Mammary microvascular endothelial cell (primary cell): ENCODE measurements around the gene IDH3G. TPM values are rescaled to one million over a fixed set of nuclear protein-coding genes. Genes with fewer than 3 reads are reported as not detected.

ENCODE experiments used
- total RNA-seq: library from RNA; depleted of rRNA; stranded (reverse); fragments of >200 nt; gene quantifications from 2 replicates; pipeline ENCODE4 v1.2.3, GENCODE V29; 2015

The IDH3G gene
- 50.8 and 71.7 TPM in 2 replicates for total RNA-seq

DNA sequence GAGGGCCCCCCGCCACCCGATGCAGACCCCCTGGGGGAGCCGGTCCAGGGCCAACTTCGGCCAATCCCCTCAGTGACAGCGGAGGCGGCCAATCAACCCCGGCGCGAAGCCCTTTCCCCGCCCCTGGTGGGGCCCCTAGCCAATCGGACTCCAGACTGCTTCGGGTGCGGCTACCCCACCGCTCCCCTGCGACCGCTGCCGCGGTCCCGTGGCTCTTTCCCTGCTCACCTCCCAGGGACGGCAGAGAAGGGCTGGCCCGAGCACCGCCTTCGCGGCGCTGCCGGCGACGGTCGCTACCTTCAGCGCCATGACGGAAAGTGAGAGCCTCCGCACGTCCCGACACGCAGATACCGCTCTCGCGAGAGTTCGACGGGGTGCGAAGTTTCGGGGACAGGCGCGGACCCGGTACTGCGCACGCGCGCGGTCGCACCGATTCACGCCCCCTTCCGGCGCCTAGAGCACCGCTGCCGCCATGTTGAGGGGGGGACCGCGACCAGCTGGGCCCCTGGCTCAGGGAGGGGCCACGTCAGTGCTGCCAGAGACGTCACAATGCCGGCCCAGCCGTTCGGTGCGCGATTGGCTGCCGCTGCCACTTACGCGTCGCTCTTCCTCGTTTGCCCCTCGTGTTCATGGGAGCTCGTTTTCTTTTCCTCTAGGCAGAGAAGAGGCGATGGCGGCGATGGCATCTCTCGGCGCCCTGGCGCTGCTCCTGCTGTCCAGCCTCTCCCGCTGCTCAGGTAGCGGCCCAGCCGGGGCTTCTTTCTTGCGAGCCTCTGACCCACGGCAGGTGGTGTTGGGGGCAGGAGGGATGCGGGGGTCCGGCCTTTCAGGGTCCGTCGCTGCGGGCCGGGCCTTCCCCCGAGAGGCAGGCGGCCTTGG lies at the start of gene IDH3G, which contains the start of gene SSR4:
TSS of gene IDH3G (minus strand) at position 358 of the 879 bp plus-strand sequence. CDS start at position 309, 49 bp downstream.
TSS of gene SSR4 (plus strand) at position 651 of the 879 bp plus-strand sequence. CDS start at position 671, 20 bp downstream.

DNA sequence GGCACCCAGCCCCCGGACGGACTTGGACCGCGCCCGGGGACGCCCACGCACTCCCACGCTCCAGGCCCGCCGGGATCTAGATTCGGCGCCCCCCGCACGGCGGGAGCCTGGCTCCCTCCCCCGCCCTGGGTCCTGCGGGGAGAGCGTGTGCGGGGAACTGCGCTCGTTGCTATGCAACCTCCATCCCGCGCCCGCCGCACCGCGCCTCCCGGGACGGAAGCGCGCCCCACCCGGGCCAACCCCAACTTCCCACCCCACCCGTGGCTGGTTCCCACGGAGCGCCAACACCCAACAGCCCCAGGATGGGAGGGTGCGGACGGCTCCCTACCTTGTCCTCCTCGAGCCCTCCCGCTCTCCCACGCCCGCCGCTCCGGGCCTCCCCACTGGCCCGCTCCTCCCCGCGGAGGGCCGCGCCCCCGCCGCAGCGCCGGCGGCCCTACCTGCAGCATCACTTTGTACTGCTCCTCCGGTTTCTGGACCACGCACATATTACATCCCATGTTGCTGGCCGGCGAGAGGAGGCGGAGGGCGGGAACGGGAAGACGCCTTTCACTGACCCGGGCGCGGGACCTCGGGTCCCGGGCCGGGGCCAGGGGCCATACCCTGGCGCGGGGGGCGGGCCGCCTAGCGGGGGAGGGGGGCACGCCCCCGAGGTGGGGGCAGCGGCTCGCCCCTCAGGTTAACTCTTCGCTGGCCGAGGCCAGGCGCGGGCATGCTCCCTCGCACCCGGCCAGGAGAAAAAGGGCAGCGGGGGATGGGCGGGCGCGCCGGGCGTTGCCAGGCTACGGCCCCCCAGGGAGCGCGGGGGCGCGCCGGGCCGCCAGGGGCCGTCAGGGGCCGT lies 35.8 kb upstream of the IDH3G start, which contains the start of gene PDZD4:
TSS of gene PDZD4 (minus strand) at position 746 of the 841 bp plus-strand sequence. CDS start at position 500, 246 bp downstream.

DNA sequence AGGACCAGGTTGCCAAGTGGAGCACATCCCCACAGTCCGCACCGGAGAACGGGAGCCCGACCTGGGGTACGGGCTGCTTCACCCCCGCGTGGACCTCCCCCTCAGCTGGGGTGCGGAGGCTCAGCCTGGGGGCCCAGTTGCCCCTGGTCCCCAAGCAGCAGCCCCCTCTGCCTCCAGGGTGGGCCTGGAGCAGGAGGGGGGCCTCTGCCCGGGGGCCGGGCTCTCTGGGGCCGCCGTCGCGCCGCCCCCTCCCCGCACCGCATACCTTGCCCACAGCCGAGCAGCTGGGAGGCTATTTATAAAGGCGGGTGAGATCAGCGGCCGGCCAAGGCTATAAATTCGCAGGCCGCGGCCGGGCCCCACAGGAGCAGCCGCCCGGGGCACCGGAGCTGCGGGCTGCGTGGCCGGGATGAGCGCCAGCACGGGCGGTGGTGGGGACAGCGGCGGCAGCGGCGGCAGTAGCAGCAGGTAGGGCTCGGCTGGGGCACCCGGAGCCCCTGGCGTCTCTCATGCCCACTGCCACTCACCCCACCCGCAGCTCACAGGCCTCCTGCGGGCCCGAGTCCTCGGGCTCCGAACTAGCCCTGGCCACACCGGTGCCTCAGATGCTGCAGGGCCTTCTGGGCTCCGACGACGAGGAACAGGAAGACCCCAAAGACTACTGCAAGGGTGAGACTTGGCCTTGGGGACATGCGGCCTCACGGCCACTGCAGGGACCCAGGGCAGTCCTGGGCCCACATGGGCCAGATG lies 13.3 kb downstream of the IDH3G start, which contains the start of gene SRPK3:
TSS of gene SRPK3 (plus strand) at position 364 of the 750 bp plus-strand sequence. CDS start at position 410, 46 bp downstream.

GRCh38 chrX:153763989-153764755 lies 30.0 kb downstream of the IDH3G start, which contains the start of gene PLXNB3:
Gene PLXNB3 (plus strand): TSS chrX:153764249. CDS start chrX:153765536, 1,287 bp downstream.

Other genes with a start within 250 kb of the IDH3G start
- gene CCNQ, start 195.2 kb downstream of the IDH3G start, total RNA-seq: 46.2 and 47.6 TPM in 2 replicates
- not detected in 2 replicates for gene DUSP9, start 147.2 kb downstream of the IDH3G start, total RNA-seq
- not detected in 2 replicates for gene PNCK, start 120.6 kb downstream of the IDH3G start, total RNA-seq
- 1.4 and 2.0 TPM in 2 replicates for gene SLC6A8, start 106.4 kb downstream of the IDH3G start, total RNA-seq
- gene BCAP31, start 70.0 kb downstream of the IDH3G start, total RNA-seq: 218 and 225 TPM in 2 replicates
- gene ABCD1, start 69.5 kb downstream of the IDH3G start, total RNA-seq: 12.3 and 14.3 TPM in 2 replicates
- 3.5 and 10.6 TPM in 2 replicates for gene PLXNB3, start 30.1 kb downstream of the IDH3G start, total RNA-seq
- gene SRPK3, start 13.3 kb downstream of the IDH3G start, total RNA-seq: under 0.01 TPM in 1 of 2 replicates, not detected in the other
- 216 and 289 TPM in 2 replicates for gene SSR4, start 293 bp upstream of the IDH3G start, total RNA-seq
- gene PDZD4, start 36.2 kb upstream of the IDH3G start, total RNA-seq: not detected in 2 replicates
- gene L1CAM, start 91.8 kb upstream of the IDH3G start, total RNA-seq: 0.05 TPM in 1 of 2 replicates, not detected in the other
- 0.47 TPM in 1 of 2 replicates, not detected in the other for gene AVPR2, start 110.3 kb upstream of the IDH3G start, total RNA-seq
- gene ARHGAP4, start 131.9 kb upstream of the IDH3G start, total RNA-seq: 2.3 and 5.2 TPM in 2 replicates
- gene NAA10, start 140.7 kb upstream of the IDH3G start, total RNA-seq: 166 and 169 TPM in 2 replicates
- 5.6 and 7.6 TPM in 2 replicates for gene RENBP, start 150.3 kb upstream of the IDH3G start, total RNA-seq
- 58.3 and 60.4 TPM in 2 replicates for gene HCFC1, start 177.4 kb upstream of the IDH3G start, total RNA-seq
- 7.5 and 7.8 TPM in 2 replicates for gene TMEM187, start 178.4 kb upstream of the IDH3G start, total RNA-seq
- gene IRAK1, start 225.5 kb upstream of the IDH3G start, total RNA-seq: 139 and 151 TPM in 2 replicates